Measurements from ENCODE around the gene HES3. TPM values are rescaled to one million over a fixed set of nuclear protein-coding genes. Genes with fewer than 3 reads are reported as not detected.

HES3 gene
- total and polyA plus RNA-seq, 2 of the 4 experiments (the other 2 are of a cell fraction) = not detected

DNA sequence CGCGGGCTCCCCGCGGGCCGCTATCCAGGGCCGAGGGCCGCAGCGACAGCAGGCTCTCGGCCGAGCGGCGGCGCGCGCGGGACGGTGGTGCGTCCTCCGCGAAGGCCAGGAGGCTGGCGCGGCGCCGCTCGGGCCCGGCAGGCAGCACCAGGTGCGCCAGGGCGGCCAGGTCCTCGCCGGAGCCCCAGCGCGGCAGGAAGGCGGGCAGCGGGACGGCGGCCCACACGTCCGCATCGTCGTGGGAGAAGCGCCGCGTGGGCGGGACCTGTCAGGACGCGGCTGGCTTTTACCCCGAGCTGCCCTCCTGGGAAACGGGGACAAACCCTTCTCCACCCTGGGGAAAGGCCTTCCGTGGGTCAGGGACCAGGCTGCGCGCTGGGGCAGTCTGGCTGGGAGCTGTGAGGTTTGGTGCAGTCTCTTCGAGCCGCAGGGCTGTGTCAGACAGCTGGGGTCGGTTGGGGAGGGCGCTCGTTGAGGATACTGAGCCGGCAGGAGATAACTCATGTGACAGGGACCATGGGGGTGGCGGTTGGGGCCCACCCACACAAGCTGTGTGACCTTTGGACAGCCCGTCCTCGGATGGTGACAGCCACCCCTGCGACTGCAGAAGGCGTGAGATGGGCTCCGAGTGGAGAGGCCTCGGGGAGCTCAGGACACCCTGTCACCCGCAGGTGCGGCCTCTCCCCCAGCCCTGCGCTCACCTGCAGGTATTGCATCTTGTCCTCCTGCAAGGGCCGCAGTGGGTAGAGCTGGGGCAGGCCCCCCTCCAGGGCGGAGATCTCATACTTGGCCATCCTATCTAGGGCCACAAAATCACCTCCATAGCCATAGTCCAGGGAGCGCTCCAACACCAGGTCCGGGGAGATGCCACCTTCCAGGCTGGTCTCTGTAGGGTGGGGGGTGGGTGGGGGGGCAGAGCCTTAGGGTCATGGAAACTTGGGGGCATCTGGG is 6.0 kb downstream of the HES3 start:
- H3K4ac ChIP-seq (ENCODE audit: low read depth, low read length) = no peak overlapping the region
- no peak overlapping the region for H3K9ac ChIP-seq (ENCODE audit: low read depth, low read length)
- H2AK5ac ChIP-seq (ENCODE audit: low read depth, low read length) = no peak overlapping the region
- intact Hi-C loops (cut with micrococcal nuclease) (loop anchor here (5.0 kb wide), 1 partner anchor 242 kb away; the partner anchor contains the start of gene PLEKHG5), dilution Hi-C loops (cut with HindIII; ENCODE audit: low sequenced_read_pairs, unreplicated experiment) (no loop called here), in situ Hi-C loops (cut with MboI; ENCODE audit: low sequenced_read_pairs) (loop anchor here (5.0 to 10.0 kb wide), 2 partner anchors 92 to 155 kb away; no protein-coding TSS in a partner anchor)
- no peak overlapping the region for H2BK5ac ChIP-seq (ENCODE audit: low read depth, low read length, poor library complexity, severe bottlenecking)
- H2BK120ac ChIP-seq (ENCODE audit: low read depth, low read length) = no peak overlapping the region
- H3K9me3 ChIP-seq (ENCODE audit: control insufficient read depth, insufficient read depth, low read length) = no peaks in the 10 kb centered on the region
- no peak overlapping the region for H2BK15ac ChIP-seq (ENCODE audit: low read depth, low read length)
- no TSS peak for BruUV-seq (replicated peaks)
- no peak overlapping the region for H3K4me3 ChIP-seq (ENCODE audit: insufficient read depth, low read depth, low read length)
- no peak overlapping the region for H4K91ac ChIP-seq (ENCODE audit: insufficient read depth, low read depth, low read length)
- H3K23ac ChIP-seq (ENCODE audit: low read depth, low read length) = no peak overlapping the region
- H2AFZ ChIP-seq (replicated peaks; ENCODE audit: low read length, poor library complexity) = no peak overlapping the region
- ChIA-PET CTCF (interaction anchor here (0.6 to 0.9 kb wide), 2 partner anchors 46 to 94 kb away, joined by 3 to 9 read pairs; no protein-coding TSS in a partner anchor), POLR2A (ENCODE audit: unreplicated experiment) (no interaction called here)
- no peaks in the 10 kb centered on the region for H3K79me1 ChIP-seq (ENCODE audit: low read depth in 1 of 2, low read length in 2 of 2)
- no peaks in the 10 kb centered on the region for H3K4me1 ChIP-seq (ENCODE audit: control insufficient read depth, insufficient read depth, low read length)
- no peak overlapping the region for H3K4me2 ChIP-seq (ENCODE audit: low read depth, low read length)
- no peaks in the 10 kb centered on the region for H3K36me3 ChIP-seq (ENCODE audit: control insufficient read depth, insufficient read depth, low read length)
- ATAC-seq (ENCODE audit: low read depth) = no peak
- no peak overlapping the region for H3K18ac ChIP-seq (ENCODE audit: low read depth, low read length)
- no peak overlapping the region for H4K8ac ChIP-seq (ENCODE audit: low read depth in 2 of 2, low read length in 2 of 2)
- H3K56ac ChIP-seq (ENCODE audit: extremely low read depth, insufficient read depth, low read length) = no peak overlapping the region
- no peak overlapping the region for H3K27ac ChIP-seq (ENCODE audit: insufficient read depth, low read length)
- H4K5ac ChIP-seq (ENCODE audit: low read depth, low read length) = no peak overlapping the region
- DNase-seq = no peak
- no peak overlapping the region for H2BK20ac ChIP-seq (ENCODE audit: low read depth, low read length)
- no peaks in the 10 kb centered on the region for H3K9me1 ChIP-seq (ENCODE audit: insufficient read depth, low read length)
- H4K20me1 ChIP-seq (ENCODE audit: insufficient read depth, low read length) = peaks cover 16% of the 10 kb centered on the region
- no peak overlapping the region for H2AK9ac ChIP-seq (replicated peaks; ENCODE audit: low read depth, low read length, poor library complexity)
- H3K14ac ChIP-seq (replicated peaks; ENCODE audit: low read depth, low read length) = no peak overlapping the region
- 23% methylated on average over 27 of the region's 71 CpGs; no CpG with 5 or more reads in 1 of the 2 experiments for WGBS, 2 experiments (ENCODE audit: extremely low coverage in 2 of 2, insufficient read length in 1 of 2)
- H3K27me3 ChIP-seq (ENCODE audit: control insufficient read depth, insufficient read depth, low read length) = peaks cover 35% of the 10 kb centered on the region
- TF ChIP-seq, protein P1, sequence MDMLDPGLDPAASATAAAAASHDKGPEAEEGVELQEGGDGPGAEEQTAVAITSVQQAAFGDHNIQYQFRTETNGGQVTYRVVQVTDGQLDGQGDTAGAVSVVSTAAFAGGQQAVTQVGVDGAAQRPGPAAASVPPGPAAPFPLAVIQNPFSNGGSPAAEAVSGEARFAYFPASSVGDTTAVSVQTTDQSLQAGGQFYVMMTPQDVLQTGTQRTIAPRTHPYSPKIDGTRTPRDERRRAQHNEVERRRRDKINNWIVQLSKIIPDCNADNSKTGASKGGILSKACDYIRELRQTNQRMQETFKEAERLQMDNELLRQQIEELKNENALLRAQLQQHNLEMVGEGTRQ (IDR thresholded peaks at IDR 0.05; ENCODE audit: low read depth, low read length) = no peak
- no peak for TF ChIP-seq RAD21 (IDR thresholded peaks at IDR 0.05; ENCODE audit: low read length)
- no peak for TF ChIP-seq MXI1 (IDR thresholded peaks at IDR 0.05; ENCODE audit: borderline replicate concordance, low read depth, low read length)
- TF ChIP-seq MAZ (IDR thresholded peaks at IDR 0.05; ENCODE audit: borderline replicate concordance, low read depth, low read length) = no peak
- no peak for TF ChIP-seq MAFK (IDR thresholded peaks at IDR 0.05; ENCODE audit: low read depth, low read length)
- TF ChIP-seq, protein P2, sequence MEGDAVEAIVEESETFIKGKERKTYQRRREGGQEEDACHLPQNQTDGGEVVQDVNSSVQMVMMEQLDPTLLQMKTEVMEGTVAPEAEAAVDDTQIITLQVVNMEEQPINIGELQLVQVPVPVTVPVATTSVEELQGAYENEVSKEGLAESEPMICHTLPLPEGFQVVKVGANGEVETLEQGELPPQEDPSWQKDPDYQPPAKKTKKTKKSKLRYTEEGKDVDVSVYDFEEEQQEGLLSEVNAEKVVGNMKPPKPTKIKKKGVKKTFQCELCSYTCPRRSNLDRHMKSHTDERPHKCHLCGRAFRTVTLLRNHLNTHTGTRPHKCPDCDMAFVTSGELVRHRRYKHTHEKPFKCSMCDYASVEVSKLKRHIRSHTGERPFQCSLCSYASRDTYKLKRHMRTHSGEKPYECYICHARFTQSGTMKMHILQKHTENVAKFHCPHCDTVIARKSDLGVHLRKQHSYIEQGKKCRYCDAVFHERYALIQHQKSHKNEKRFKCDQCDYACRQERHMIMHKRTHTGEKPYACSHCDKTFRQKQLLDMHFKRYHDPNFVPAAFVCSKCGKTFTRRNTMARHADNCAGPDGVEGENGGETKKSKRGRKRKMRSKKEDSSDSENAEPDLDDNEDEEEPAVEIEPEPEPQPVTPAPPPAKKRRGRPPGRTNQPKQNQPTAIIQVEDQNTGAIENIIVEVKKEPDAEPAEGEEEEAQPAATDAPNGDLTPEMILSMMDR (conservative IDR thresholded peaks at IDR 0.05; ENCODE audit: low read depth, low read length) = no peak
- no peak for TF ChIP-seq FOS (IDR thresholded peaks at IDR 0.05; ENCODE audit: low read depth, low read length)
- no peak for TF ChIP-seq SMC3 (IDR thresholded peaks at IDR 0.05; ENCODE audit: low read depth, low read length)
- TF ChIP-seq RFX5 (IDR thresholded peaks at IDR 0.05; ENCODE audit: low read depth, low read length) = no peak
- no peak for TF ChIP-seq RCOR1 (IDR thresholded peaks at IDR 0.05; ENCODE audit: insufficient replicate concordance, low read length)
- no peak for TF ChIP-seq ELK1 (IDR thresholded peaks at IDR 0.05; ENCODE audit: borderline replicate concordance, low read depth, low read length)
- no peak for TF ChIP-seq CEBPB (IDR thresholded peaks at IDR 0.05; ENCODE audit: low read depth, low read length)
- TF ChIP-seq CHD1 (IDR thresholded peaks at IDR 0.05; ENCODE audit: low read depth, low read length) = no peak
- no peak for TF ChIP-seq POLR2A (IDR thresholded peaks at IDR 0.05; ENCODE audit: low read depth, low read length)

All from IMR-90 (cell line).